GM12878 (cell line): ENCODE data around the gene ADAMTS7. TPM values are rescaled to one million over a fixed set of nuclear protein-coding genes. Genes with fewer than 3 reads are reported as not detected.

Experiments
- ATAC-seq: fragments of 200-7000 bp; cut with Tn5 transposase; 3 replicates; pipeline ENCODE4 v1.9.1; 2020; ENCODE audit warnings: mild to moderate bottlenecking, moderate library complexity
- BruUV-seq: library from RNA; stranded (reverse); fragments of 400-500 nt; replicated peaks from 2 replicates; lab custom pipeline; 2021; lab: Mats Ljungman, UMichigan
- CTCF ChIA-PET: fragments of 300-600 bp; sonication (Branson Sonifier 250); formaldehyde crosslinking; extraction: SDS; loops from one replicate; lab custom pipeline; 2021; ENCODE audit warnings: inconsistent platforms; lab: Yijun Ruan, JAX
- POLR2A ChIA-PET: fragments of 350-600 bp; formaldehyde crosslinking; extraction: SDS; loops from one replicate; lab custom pipeline; 2021; ENCODE audit warnings: inconsistent platforms; lab: Charles Lee
- RAD21 ChIA-PET: fragments of 300-600 bp; sonication (Branson Sonifier 250); formaldehyde crosslinking; loops from one replicate; lab custom pipeline; 2023; ENCODE audit warnings: antibody characterized with exemption; ENCODE audit not compliant: unreplicated experiment; lab: Charles Lee
- SMC1A ChIA-PET: fragments of 300-600 bp; sonication (Branson Sonifier 250); formaldehyde crosslinking; loops from one replicate; lab custom pipeline; 2023; ENCODE audit not compliant: unreplicated experiment, uncharacterized antibody; lab: Charles Lee
- DNase-seq: peaks from one replicate; pipeline ENCODE4 v3.0.0-alpha.2; 2011; ENCODE audit warnings: low read depth, low spot score
- FAIRE-seq: peaks from 3 replicates; lab custom pipeline; 2011; peaks lifted over from hg19 to GRCh38; lab: Jason Lieb, UNC
- H2AFZ ChIP-seq: 2 replicates; pipeline ENCODE4 v1.6.0; 2011; ENCODE audit warnings: low read depth, low read length, control low read depth; ENCODE audit not compliant: control insufficient read depth
- H3K27ac ChIP-seq: 2 replicates; pipeline ENCODE4 v1.5.1; 2011; ENCODE audit warnings: control low read depth; ENCODE audit not compliant: control insufficient read depth, insufficient read depth
- H3K27me3 ChIP-seq, 2 experiments: replicated peaks in 1 of 2; 2 replicates each; pipeline versions ENCODE4 v1.6.0 to v1.6.1; 2011; ENCODE audit warnings: low read length in 1 of 2; ENCODE audit not compliant: control insufficient read depth in 2 of 2, insufficient read depth in 2 of 2
- H3K36me3 ChIP-seq, 2 experiments: 2 replicates each; pipeline ENCODE4 v1.5.1; 2011; ENCODE audit warnings: low read length in 1 of 2; ENCODE audit not compliant: control insufficient read depth in 2 of 2, insufficient read depth in 2 of 2
- H3K4me1 ChIP-seq: 2 replicates; pipeline ENCODE4 v1.6.1; 2011; ENCODE audit warnings: mild to moderate bottlenecking, low read length, moderate library complexity, mixed read lengths; ENCODE audit not compliant: control insufficient read depth, insufficient read depth
- H3K4me2 ChIP-seq: 2 replicates; pipeline ENCODE4 v1.6.0; 2011; ENCODE audit warnings: control low read depth; ENCODE audit not compliant: control insufficient read depth, insufficient read depth
- H3K4me3 ChIP-seq: fragments of 200-600 bp; sonication (generic); 2 replicates; pipeline ENCODE4 v1.5.1; 2016
- H3K79me2 ChIP-seq: 2 replicates; pipeline ENCODE4 v1.6.0; 2011; ENCODE audit warnings: low read length; ENCODE audit not compliant: control insufficient read depth, insufficient read depth
- H3K9ac ChIP-seq: 2 replicates; pipeline ENCODE4 v1.8.0; 2011; ENCODE audit warnings: low read length, control low read depth, mixed read lengths; ENCODE audit not compliant: control insufficient read depth, insufficient read depth
- H3K9me3 ChIP-seq: replicated peaks from 3 replicates; pipeline ENCODE4 v1.5.1; 2011; ENCODE audit warnings: mild to moderate bottlenecking, low read length; ENCODE audit not compliant: control insufficient read depth, insufficient read depth
- H4K20me1 ChIP-seq: 2 replicates; pipeline ENCODE4 v1.6.0; 2011; ENCODE audit not compliant: control insufficient read depth, insufficient read depth
- ASH2L ChIP-seq: fragments of 300-600, 200-600 bp; sonication (generic); IDR thresholded peaks from 2 replicates; pipeline ENCODE4 v1.6.1; 2017; ENCODE audit warnings: low read depth, mild to moderate bottlenecking, borderline replicate concordance
- KDM1A ChIP-seq: fragments of 200-600 bp; sonication (generic); IDR thresholded peaks from 2 replicates; pipeline ENCODE4 v1.6.1; 2016; ENCODE audit warnings: borderline replicate concordance
- NFYB ChIP-seq: IDR thresholded peaks from 2 replicates; pipeline ENCODE4 v1.6.1; 2011; ENCODE audit warnings: low read depth, mild to moderate bottlenecking, low read length, improper control_type of control experiment, moderate library complexity; ENCODE audit not compliant: insufficient read depth
- RAD21 ChIP-seq: IDR thresholded peaks from 2 replicates; pipeline ENCODE4 v1.6.1; 2011; ENCODE audit warnings: mild to moderate bottlenecking, low read depth, low read length, moderate library complexity; ENCODE audit not compliant: insufficient read depth
- SP1 ChIP-seq: IDR thresholded peaks from one replicate; pipeline ENCODE4 v1.6.1; 2011; ENCODE audit warnings: low read depth, low read length
- WGBS: methylation state at CpG from one replicate; pipeline ENCODE4 v1.1.6; 2016; ENCODE audit warnings: low lambda C conversion rate; ENCODE audit not compliant: insufficient replicate concordance, insufficient coverage; ENCODE audit errors: missing lambda C conversion rate; 5-methylcytosine and 5-hydroxymethylcytosine counted together
- in situ Hi-C: fragments of 300-500 bp; cut with MboI; formaldehyde crosslinking; loops from 9 replicates; pipeline ENCODE4 v1.14.3; 2018; ENCODE audit warnings: mixed read lengths
- intact Hi-C: fragments of 100-400 bp; cut with micrococcal nuclease; formaldehyde crosslinking; loops from one replicate; pipeline ENCODE4 v1.14.2; 2022; ENCODE audit not compliant: unreplicated experiment
- polyA plus RNA-seq, 11 experiments: library from polyadenylated mRNA; depleted of rRNA in 4 of 11; unstranded in 6 of 11; stranded (reverse) in 5 of 11; fragments of >200 nt; fragmentation: Nextera tagmentation in 4 of 11; fragmentation: Illumina TruSeq in 1 of 11; extraction: Ambion mirVana in 4 of 11; extraction: Trizol in 1 of 11; gene quantifications; 1 replicate in 1 of 11; 2 replicates in 10 of 11; pipeline versions ENCODE4 v1.2.1 to v1.2.3, GENCODE V29; 2011 to 2016; ENCODE audit warnings: inconsistent platforms in 2 of 11, missing spikeins in 2 of 11, low read depth in 1 of 11
- total RNA-seq, 4 experiments: library from RNA; depleted of rRNA in 3 of 4; stranded (reverse); fragments of >200 nt in 3 of 4; fragmentation: Illumina TruSeq in 1 of 4; extraction: Trizol in 1 of 4; gene quantifications; 2 replicates each; pipeline versions ENCODE4 v1.2.1 to v1.2.3, GENCODE V29; 2013 to 2021
- TF ChIP-seq, protein P1 (sequence below): fragments of 450-650 bp; IDR thresholded peaks from 2 replicates; pipeline ENCODE4 v1.6.1; 2016; ENCODE audit warnings: mild to moderate bottlenecking
- TF ChIP-seq, protein P2 (sequence below): fragments of 450-650 bp; IDR thresholded peaks from 2 replicates; pipeline ENCODE4 v1.6.1; 2014; ENCODE audit warnings: mild to moderate bottlenecking

The ADAMTS7 gene
- total and polyA plus RNA-seq, 10 of the 15 experiments (the other 5 are each of a cell fraction or from before 2014, with no cell fraction given) = 0.03 to 0.28 (median 0.06) TPM; not detected in 6

DNA sequence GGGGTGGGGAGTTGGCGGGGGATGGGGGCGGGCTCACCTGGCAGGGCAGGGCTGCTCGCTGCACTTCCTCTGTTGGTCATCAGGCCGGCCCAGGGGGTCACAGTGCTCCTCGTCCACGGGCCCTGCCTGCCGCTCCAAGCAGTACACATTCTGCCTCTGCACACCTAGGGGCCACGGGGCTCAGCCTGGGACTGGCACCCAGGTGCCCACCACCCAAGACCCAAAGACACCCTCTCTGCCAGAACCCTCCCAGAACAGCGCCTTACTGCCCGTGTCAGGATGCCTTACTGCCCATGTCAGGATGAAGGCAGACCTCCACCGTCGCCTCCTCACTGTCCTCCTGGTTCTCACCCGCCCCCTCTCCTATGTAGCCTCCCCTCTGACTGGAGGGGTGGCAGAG is 43.2 kb downstream of the ADAMTS7 start:
- DNase-seq (no peak), ATAC-seq (no peak), FAIRE-seq (no peak)
- Histone ChIP-seq H3K4me1 (no peaks in the 10 kb centered on the region), H3K4me3 (no peak overlapping the region), H2AFZ (no peak overlapping the region), H4K20me1 (no peaks in the 10 kb centered on the region), H3K4me2 (no peak overlapping the region), H3K79me2 (no peaks in the 10 kb centered on the region), H3K27ac (no peak overlapping the region), H3K9ac (no peak overlapping the region), H3K9me3 (no peaks in the 10 kb centered on the region), H3K27me3 (no peaks in the 10 kb centered on the region), H3K36me3 (no peaks in the 10 kb centered on the region)
- ChIA-PET POLR2A (no interaction called here), SMC1A (no interaction called here), RAD21 (no interaction called here), CTCF (no interaction called here)
- TF ChIP-seq ASH2L = no peak
- TF ChIP-seq, protein P1, sequence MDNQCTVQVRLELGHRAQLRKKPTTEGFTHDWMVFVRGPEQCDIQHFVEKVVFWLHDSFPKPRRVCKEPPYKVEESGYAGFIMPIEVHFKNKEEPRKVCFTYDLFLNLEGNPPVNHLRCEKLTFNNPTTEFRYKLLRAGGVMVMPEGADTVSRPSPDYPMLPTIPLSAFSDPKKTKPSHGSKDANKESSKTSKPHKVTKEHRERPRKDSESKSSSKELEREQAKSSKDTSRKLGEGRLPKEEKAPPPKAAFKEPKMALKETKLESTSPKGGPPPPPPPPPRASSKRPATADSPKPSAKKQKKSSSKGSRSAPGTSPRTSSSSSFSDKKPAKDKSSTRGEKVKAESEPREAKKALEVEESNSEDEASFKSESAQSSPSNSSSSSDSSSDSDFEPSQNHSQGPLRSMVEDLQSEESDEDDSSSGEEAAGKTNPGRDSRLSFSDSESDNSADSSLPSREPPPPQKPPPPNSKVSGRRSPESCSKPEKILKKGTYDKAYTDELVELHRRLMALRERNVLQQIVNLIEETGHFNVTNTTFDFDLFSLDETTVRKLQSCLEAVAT = no peak
- no peak for TF ChIP-seq KDM1A
- no peak for TF ChIP-seq NFYB
- no peak for TF ChIP-seq RAD21
- TF ChIP-seq, protein P2, sequence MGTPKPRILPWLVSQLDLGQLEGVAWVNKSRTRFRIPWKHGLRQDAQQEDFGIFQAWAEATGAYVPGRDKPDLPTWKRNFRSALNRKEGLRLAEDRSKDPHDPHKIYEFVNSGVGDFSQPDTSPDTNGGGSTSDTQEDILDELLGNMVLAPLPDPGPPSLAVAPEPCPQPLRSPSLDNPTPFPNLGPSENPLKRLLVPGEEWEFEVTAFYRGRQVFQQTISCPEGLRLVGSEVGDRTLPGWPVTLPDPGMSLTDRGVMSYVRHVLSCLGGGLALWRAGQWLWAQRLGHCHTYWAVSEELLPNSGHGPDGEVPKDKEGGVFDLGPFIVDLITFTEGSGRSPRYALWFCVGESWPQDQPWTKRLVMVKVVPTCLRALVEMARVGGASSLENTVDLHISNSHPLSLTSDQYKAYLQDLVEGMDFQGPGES = no peak
- no peak for TF ChIP-seq SP1
- WGBS = 16% methylated on average over 10 of the region's 13 CpGs
- intact Hi-C loops = no loop called here
- in situ Hi-C loops = no loop called here
- BruUV-seq = no TSS peak
